Forelimb muscle (tissue), 1 donor: ENCODE measurements around the gene AJAP1. TPM values are rescaled to one million over a fixed set of nuclear protein-coding genes. Genes with fewer than 3 reads are reported as not detected.

Source experiments
- DNase-seq: peaks from one replicate; pipeline ENCODE4 v3.0.0-alpha.2; 2013; ENCODE audit warnings: low read depth
- polyA plus RNA-seq: library from polyadenylated mRNA; unstranded; fragments of 120-200 nt; gene quantifications from one replicate; pipeline ENCODE4 v1.2.1, GENCODE V29; 2013; ENCODE audit not compliant: insufficient read length

AJAP1 gene
- polyA plus RNA-seq, 1 donor: 0.61 TPM

- DNase-seq: no peak
Observed at GRCh38 chr1:4820543-4820942, 166.1 kb downstream of the AJAP1 start.

DNA sequence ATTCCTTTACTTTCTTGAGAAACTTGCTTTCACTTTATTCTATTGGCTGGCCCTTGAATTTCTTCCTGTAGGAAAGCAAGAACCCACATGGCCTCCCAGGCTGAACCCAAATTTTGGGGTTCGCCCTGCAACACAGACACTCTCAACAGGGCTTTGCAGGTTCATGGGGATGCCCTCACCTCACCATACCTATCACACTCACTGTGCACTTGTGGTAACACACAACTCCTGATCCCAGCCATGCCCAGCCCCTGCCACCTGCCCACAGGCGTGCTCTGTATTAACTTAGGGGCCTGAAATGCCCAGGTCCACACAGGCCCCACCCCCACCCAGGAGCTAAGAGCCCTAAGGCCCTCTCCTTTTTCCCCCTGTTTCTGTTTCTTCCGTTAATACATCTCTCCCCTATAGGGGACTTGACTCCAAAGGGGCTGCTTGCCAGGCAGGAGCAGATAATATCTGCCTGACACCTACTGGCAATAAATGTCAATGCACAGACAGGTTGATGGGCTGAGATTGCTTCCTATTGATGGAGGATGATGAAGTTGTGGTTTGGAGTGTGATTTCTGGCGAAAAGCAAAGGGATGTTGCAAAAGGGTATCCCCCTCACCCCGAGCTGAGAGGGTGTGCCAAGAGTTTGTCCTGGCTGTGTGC is 171.5 kb downstream of the AJAP1 start:
- DNase-seq: peak; percentile 19

- DNase-seq: no peak
Observed at GRCh38 chr1:4830707-4831106, 176.3 kb downstream of the AJAP1 start.

- DNase-seq: no peak
Observed at GRCh38 chr1:4836574-4836973, 182.2 kb downstream of the AJAP1 start.

DNA sequence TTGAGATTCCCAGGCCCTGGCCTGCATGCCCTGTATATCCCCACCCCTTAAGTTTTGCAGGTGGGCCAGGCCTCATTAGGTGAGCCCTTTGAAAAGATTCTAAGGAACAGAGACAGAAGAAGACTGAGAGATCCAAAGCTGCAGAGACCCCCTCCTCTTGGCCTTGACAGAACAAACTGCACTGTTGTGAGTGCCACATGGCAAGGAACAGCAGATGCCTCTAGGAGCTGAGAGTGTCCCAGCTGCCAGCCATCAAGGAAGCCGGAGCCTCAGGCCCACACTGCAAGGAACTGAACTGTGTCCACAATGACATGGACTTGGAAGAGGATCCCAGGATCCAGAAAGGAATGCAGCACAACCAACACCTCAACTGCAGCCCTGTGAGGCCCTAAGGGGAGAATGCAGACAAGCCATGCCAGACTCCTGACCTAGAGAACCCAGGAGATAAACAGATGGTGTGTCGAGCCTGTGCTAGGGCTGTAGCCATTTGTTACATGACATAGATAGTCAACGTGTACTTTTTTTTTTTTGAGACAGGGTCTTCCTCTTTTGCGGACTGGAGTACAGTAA is 182.7 kb downstream of the AJAP1 start:
- no peak for DNase-seq

- DNase-seq: no peak
Observed at GRCh38 chr1:4837752-4838151, 183.3 kb downstream of the AJAP1 start.

GRCh38 chr1:4838231-4838630 is 183.8 kb downstream of the AJAP1 start:
- DNase-seq: no peak
